Measurements from ENCODE around the gene CAPN5.
"Not testable (repeated sequence)": the region's sequence is repeated elsewhere in the genome, so short reads cannot be mapped to it uniquely, and the experiment has no call there.

The CAPN5 gene

DNA sequence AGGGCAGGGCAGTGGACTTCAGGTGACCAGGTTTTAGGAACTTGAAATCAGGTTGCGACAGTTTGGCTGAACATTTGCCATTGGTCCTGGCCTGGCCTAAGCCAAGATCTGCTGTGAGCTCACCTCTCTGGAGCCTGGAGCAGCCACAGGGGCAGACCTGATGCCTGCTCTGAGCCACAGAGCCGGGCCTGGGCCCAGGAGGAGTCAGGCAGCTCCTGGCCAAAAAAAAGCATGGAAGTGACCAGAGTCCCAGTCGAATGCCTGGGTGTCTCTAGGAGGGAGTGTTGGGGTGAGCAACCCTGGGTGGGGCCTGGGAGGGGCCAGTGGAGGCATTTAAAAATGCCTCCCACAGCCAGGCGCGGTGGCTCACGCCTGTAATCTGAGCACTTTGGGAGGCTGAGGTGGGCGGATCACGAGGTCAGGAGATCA lies 29.8 kb downstream of the CAPN5 start:
- Histone ChIP-seq H3K79me2 (ENCODE audit: insufficient read depth, low read depth) (no peaks in the 10 kb centered on the region), H3K36me3 (ENCODE audit: insufficient read depth) (no peaks in the 10 kb centered on the region), H2AFZ (ENCODE audit: low read depth) (no peak overlapping the region), H3K4me3 (IDR thresholded peaks at IDR 0.05; ENCODE audit: insufficient read depth, low read depth, low read length) (no peak overlapping the region), H3K4me2 (no peak overlapping the region), H4K20me1 (ENCODE audit: insufficient read depth) (no peaks in the 10 kb centered on the region), H3K9ac (no peak overlapping the region), H3K27ac (no peak overlapping the region), H3K27me3 (ENCODE audit: insufficient read depth, low read depth) (no peaks in the 10 kb centered on the region; the same call in 1 of the 2 replicates), H3K4me1 (ENCODE audit: low read depth, poor library complexity, severe bottlenecking) (no peaks in the 10 kb centered on the region)
- no peak for TF ChIP-seq CTCF (conservative IDR thresholded peaks at IDR 0.05; ENCODE audit: low read depth, low read length)

DNA sequence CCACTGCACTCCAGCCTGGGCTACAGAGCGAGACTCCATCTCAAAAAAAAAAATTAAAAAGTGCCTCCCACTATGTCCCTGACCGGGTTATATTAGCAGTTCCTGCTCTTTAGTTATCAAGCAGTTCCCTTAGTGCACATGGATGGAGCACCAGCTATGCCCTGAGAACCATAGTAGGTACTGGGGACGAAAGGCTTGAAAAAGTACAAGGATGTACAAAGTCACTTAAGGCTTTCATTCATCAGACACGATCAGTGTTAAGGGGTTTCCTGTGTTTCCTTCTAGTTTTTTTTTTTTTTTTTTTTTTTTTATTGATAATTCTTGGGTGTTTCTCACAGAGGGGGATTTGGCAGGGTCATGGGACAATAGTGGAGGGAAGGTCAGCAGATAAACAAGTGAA lies 30.4 kb downstream of the CAPN5 start:
- H2AFZ ChIP-seq (ENCODE audit: low read depth); H4K20me1 ChIP-seq (ENCODE audit: insufficient read depth); H3K79me2 ChIP-seq (ENCODE audit: insufficient read depth, low read depth); H3K27ac ChIP-seq; H3K4me1 ChIP-seq (ENCODE audit: low read depth, poor library complexity, severe bottlenecking); H3K27me3 ChIP-seq (ENCODE audit: insufficient read depth, low read depth); H3K36me3 ChIP-seq (ENCODE audit: insufficient read depth); H3K4me2 ChIP-seq; H3K9ac ChIP-seq; H3K4me3 ChIP-seq (IDR thresholded peaks at IDR 0.05; ENCODE audit: insufficient read depth, low read depth, low read length): not testable (repeated sequence)

DNA sequence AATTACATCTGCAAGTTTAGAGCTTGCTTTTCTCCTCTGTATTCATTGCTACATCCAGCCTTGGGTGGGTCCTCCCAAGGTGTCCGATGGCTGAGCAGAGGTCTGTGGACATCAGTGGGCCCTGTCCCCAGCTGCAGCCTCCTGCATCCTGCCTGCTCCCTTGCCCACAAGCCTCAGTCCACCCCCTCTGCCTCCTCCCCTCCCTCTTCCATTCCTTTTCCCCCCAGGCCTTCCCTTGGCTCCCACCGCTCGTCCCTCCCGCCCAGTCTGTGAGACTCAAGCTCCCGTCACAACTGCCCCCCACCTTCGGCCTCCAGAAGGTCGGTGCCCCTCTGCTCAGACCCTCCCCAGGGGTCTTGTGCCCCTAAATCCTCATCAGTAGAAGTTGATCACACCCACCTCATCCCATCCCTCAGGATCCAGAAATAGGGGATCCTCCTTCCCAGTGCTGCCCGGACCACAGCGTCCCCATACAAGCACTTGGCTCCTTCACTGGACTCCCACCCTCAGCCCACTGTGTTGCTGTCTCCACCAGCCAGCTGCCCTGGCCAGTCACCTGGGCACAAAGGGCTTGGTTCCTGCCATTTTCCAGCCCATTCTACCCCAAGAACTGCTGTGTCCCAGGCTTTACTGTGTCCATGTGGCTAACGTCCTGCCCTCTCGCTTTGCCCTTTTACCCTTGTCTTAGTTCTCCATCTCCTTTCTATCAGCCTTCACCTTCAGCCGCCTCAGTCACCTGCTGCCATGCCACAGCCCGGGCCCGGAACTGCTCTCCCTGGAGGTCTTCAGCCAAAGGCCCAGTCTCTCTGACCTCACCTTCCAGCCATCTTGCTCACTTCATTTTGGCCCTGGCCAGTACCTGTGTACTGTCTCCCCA lies 33.6 kb downstream of the CAPN5 start:
- H3K36me3 ChIP-seq (ENCODE audit: insufficient read depth): no peaks in the 10 kb centered on the region

DNA sequence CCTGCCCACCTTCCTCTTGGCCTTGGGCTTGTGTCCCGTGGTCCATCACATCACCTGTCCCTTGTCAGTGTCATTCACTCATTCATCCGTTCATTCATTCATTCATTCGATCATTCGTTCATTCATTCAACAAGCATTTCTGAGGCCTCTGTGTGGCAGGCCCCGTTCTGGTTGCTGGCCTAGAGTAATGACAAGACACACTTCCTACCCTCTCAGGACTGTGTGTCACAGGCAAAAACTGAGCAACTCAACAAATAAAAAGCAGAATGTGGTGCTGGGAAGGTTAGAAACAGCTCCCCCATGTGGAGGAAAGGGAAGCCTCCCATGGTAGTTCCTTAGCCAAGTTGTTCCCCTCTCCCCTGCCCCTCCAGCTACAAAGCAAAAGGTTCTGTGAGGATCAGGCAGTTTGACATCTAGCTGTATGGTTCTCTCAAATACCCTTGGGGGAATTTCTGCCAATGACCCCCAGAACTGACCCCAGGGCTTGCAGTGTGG lies 34.3 kb downstream of the CAPN5 start:
- Histone ChIP-seq H4K20me1 (ENCODE audit: insufficient read depth) (no peaks in the 10 kb centered on the region), H3K27me3 (ENCODE audit: insufficient read depth, low read depth) (no peaks in the 10 kb centered on the region; the same call in 1 of the 2 replicates), H3K4me3 (IDR thresholded peaks at IDR 0.05; ENCODE audit: insufficient read depth, low read depth, low read length) (no peak overlapping the region), H3K79me2 (ENCODE audit: insufficient read depth, low read depth) (no peaks in the 10 kb centered on the region), H3K9ac (no peak overlapping the region), H2AFZ (ENCODE audit: low read depth) (no peak overlapping the region), H3K36me3 (ENCODE audit: insufficient read depth) (no peaks in the 10 kb centered on the region), H3K27ac (no peak overlapping the region), H3K4me2 (no peak overlapping the region), H3K4me1 (ENCODE audit: low read depth, poor library complexity, severe bottlenecking) (no peaks in the 10 kb centered on the region)
- TF ChIP-seq CTCF (conservative IDR thresholded peaks at IDR 0.05; ENCODE audit: low read depth, low read length): peak; percentile 70

More for the DNA sequence above, 33.6 kb downstream of the CAPN5 start:
- Histone ChIP-seq H3K4me2 (no peak overlapping the region), H3K79me2 (ENCODE audit: insufficient read depth, low read depth) (no peaks in the 10 kb centered on the region), H3K9ac (no peak overlapping the region), H4K20me1 (ENCODE audit: insufficient read depth) (no peaks in the 10 kb centered on the region), H3K27me3 (ENCODE audit: insufficient read depth, low read depth) (no peaks in the 10 kb centered on the region; the same call in 1 of the 2 replicates), H3K27ac (no peak overlapping the region), H3K4me3 (IDR thresholded peaks at IDR 0.05; ENCODE audit: insufficient read depth, low read depth, low read length) (no peak overlapping the region), H3K4me1 (ENCODE audit: low read depth, poor library complexity, severe bottlenecking) (no peaks in the 10 kb centered on the region), H2AFZ (ENCODE audit: low read depth) (no peak overlapping the region)
- no peak for TF ChIP-seq CTCF (conservative IDR thresholded peaks at IDR 0.05; ENCODE audit: low read depth, low read length)

Measured in KMS-11 (cell line).